NCI-H226 (cell line): Measurements from ENCODE around the gene NFAM1.
A peak's percentile ranks its signal among the peaks of the same experiment; 100 is the strongest.

Experiments
- DNase-seq: peaks from one replicate; pipeline ENCODE4 v3.0.0-alpha.2; 2015

The NFAM1 gene

DNA sequence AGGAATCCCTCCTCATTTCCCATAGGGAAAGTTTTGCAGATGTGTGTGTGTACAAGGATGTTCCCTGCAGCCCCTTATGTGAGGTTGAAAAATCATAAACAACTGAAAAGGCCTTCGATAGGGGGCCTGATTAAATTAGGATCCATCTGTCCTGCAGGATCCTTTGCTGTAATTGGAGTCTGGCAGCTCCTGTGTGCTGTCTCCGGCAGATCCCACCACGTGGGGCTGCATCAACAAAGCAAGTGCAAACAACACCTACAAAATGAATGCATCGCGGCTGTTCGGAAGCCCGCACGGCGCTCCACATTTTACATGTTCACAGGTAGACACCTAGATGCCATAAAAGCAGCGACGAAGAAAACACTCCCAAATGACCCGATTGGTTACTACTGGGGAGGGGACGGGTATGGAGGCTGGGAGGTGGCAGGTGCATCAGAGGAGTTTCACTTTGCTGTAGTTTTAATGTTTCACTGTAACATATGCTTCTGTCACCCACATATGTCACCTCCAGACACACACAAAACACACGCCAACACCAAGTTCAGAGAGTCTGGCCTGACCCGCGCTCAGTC is 52.2 kb downstream of the NFAM1 start:
- no peak for DNase-seq

DNA sequence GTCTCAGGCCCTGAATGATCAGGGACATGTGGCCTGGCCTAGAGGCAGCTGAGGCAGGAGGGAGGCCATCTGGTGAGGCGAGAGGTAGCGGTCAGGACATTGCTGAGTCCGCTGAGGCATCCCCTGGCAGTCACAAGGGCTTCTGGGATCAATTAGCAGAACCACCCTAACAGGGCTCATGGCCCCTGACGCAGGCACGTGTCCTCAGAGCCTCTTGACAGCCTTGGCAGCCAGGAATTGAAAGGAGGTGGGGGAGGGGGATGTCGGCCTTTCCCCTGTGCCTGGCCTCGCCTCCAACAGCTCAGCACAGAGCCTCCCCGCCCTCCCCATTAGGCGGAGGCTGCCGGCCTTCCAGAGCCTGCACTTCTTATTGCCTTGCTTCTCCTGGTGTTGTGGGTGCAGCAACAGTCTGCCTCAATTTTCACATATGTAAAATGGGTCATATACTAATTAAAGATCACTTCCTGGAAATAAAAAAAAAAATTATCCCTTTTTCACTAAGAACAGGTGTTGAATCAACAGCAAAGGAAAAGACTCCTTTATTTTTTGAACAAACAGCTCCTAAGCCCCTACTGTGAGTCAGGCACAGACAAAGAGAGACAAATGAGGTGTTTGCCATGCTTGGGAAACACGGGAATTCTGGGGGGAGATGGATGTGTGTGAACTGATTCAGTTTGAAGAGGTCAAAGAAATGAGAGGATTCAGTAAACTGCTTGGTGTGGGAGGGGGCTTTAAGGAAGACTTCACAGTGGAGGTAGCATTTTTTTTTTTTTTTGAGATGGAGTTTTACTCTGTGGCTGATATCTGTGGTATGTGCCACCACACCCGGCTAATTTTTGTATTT is 55.3 kb downstream of the NFAM1 start:
- DNase-seq = no peak

GRCh38 chr22:42375982-42376381 is 56.2 kb downstream of the NFAM1 start:
- no peak for DNase-seq

- DNase-seq = no peak
These were observed 59.2 kb downstream of the NFAM1 start for GRCh38 chr22:42372976-42373375.

DNA sequence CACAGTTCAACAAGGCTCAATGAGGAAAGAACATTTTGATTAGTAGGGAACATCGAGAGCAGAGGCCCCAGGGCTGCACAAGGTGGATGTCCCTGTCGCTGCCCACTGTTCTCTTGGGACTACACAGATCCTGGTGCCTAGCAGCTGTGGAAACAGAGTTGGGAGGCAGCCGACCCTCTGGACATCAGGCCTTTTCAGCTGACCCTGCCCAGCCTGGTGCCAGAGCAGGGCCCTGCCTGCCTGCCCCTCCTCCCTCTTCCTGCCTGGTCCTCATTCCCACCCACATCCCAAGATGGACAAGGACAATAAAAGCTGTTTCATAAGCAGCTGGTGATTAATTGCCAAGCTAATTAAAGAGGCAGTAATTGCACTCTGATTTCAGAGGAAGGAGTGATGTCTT is 60.7 kb downstream of the NFAM1 start:
- no peak for DNase-seq

GRCh38 chr22:42371099-42371498 is 61.1 kb downstream of the NFAM1 start:
- DNase-seq = no peak

DNA sequence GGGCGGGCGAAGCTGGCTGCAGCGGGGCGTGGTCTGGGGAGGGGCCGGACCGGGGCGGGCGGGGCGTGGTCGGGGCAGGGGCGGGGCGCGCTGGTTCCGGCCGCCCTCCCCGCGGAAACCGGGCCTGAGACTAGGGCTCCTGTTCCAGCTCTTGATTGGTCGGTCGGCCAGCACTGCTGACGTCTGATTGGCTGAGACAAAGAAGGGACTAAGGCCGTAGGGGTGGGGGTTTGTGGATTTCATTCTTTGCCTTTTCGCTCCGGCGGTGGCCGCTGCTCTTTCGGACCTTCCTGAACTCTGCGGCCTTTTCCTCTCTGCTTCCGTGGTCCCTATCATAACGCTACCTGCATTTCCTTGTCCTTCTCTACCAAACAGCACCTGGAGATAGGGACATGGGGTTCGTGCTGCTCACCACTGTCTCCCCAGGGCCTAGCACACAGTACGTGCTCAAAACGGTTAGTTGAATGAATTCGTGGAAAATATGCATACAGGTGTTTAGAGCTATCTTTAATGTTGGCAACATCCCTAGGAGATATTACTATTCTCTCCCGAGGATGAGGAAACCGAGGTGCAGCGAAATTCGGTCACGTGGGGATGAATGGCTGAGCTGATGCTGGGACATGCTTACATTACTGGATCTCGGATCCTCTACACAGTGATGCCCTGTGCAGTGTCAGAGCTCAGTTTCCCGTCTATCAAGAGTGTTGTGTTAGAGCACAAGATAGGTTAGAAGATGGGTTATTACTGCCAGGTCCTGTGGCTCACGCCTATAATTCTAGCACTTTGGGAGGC is 62.8 kb downstream of the NFAM1 start:
- DNase-seq = peak; percentile 77

- DNase-seq = no peak
These were observed 63.6 kb downstream of the NFAM1 start for GRCh38 chr22:42368379-42369249.

DNA sequence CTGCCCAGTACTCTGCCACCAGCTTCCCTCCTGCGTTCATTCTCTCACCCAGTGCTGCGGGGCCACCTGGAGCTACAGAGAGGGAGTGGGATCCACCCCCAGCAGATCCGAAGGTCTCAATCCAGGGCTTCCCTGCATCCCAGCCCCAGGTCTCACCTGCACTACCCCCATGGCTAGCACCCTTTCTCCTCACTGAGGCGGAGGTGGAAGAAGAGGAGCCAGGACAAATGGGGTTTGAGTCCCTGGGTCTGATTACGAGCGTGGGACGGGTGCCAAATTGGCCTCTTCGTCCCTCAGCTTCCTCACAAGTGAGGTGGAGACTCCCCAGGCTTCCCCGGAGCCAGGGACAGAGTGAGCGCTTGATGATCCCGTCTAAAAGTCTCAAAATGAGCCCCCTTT is 64.2 kb downstream of the NFAM1 start:
- DNase-seq = no peak

- no peak for DNase-seq
These were observed 65.2 kb downstream of the NFAM1 start for GRCh38 chr22:42366806-42367581.

- DNase-seq = no peak
These were observed 66.1 kb downstream of the NFAM1 start for GRCh38 chr22:42365942-42366695.

DNA sequence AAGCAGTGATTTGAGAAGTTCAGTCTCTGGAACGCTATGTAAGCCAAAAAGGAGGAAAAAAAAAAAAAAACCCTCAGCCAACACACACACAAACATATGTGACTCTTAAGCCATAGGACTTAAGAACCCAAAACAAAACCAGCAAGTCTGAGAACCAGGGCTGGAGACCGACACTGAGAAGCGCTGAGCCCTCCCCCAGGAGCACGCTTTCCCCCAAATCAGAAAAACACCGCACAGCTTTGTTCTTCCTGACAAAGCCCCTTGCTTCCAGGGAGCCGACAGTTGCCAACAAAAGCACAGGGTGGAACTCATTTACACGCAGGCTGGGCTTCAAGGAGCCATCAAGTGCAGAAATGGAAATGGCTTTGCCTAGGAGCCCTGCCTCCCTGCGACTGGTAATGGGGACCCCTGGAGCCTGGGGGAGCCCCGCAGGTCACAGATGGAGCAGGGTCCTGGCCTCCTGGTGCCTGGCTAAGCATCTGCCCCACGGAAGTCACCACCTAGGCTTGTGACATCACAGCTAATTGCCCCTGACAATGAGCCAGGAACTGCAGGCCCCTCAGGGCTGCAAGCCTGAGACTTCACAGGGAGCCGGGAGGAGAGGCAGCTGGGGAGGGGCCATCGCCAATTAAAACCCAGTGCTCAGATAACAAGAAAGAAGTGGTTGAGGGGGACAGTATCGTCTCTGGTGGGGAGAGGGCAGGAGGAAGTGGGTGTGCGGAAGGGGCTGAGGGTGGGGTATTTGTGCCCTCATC is 66.9 kb downstream of the NFAM1 start:
- no peak for DNase-seq

GRCh38 chr22:42364604-42365110 is 67.5 kb downstream of the NFAM1 start:
- no peak for DNase-seq

GRCh38 chr22:42363892-42364291 is 68.3 kb downstream of the NFAM1 start:
- no peak for DNase-seq

DNA sequence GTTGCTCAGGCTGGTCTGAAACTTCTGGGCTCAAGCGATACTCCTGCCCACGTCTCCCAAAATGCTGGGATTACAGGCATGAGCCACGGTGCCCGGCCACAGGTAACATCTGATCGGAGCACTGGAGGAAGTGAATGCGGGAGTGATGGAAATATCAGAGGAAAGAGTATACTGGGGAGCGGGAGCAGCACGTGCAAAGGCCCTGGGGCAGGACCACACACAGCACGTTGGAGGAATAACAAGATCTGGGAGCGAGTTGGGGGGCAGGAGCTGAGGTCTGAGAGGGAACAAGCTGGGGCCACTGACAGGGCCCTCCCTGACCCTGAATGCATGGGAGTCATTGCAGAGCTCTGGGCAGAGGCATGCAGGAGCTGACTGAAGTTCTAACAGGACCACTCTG is 70.7 kb downstream of the NFAM1 start:
- DNase-seq = no peak

GRCh38 chr22:42360348-42360747 is 71.9 kb downstream of the NFAM1 start:
- DNase-seq = no peak

DNA sequence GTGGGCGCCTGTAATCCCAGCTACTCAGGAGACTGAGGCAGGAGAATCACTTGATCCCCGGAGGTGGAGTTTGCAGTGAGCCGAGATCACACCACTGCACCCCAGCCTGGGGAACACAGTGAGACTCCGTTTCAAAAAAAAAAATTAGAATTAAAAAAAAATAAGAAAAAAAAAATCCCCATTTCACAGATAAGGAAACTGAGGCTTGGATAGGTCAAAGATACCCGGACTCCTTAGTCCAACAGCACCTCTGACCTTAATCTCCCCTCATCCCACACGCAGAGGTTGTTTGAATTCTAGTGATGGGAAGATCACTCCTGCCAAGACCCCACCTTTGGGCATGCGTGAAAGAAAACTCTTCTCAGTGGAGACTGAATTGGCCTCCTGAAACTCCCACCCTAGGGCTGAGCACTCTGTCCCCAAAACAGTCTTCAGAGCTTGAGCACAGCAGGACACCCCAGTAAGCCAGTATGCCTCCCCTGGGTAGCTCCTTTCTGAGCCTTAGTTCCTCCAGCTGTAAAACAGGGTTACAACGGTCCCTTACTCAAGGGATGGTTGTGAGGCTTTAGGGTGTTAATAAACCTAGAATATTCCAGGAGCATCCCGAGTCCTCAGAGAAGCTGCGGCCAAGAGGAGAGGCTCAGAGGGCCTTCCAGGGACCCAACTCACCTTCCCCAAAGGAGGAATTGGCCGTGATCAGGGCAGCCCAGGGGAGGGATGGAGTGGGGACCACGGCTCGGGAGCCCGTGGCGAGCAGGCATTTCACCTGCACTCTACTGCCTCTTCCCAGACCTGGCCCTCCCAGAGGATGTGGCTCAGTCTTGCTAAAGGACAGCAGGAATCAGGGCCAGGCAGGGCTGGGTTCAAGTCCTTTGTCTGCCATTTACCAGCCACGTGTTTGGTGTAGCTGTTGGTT is 73.3 kb downstream of the NFAM1 start:
- DNase-seq = no peak

DNA sequence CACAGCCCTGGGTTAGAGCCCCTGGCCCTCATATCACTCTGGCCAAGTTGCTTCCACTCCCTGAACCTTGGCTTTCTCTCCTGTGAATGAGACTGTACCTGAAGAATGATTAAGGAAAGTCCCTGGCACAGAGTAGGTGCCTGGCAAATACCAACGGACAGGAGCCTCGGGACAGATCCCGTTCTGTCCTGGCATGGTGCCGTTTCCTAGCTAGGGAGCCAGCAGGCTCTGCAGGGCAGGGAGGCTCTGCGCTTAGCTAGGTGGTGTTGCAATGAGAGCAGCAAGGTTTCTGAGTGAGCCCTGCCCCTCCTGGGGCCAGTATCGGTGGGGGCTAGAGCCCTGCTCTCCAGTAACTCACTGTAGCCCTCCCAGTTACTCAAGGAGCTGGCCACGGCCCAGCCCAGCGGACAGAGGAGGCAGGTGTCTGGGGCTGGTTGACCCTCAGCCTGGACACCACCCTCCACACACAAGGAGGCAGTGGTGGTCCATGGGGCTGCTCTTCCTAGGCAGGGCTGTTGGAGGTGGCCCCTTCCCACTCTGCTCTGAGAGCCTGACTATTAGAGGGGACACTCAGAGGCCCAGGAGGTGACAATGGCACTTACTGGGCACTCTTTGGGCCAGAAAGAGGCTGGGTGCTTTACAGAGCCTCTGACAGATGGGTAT is 74.4 kb downstream of the NFAM1 start:
- DNase-seq = peak; percentile 38

DNA sequence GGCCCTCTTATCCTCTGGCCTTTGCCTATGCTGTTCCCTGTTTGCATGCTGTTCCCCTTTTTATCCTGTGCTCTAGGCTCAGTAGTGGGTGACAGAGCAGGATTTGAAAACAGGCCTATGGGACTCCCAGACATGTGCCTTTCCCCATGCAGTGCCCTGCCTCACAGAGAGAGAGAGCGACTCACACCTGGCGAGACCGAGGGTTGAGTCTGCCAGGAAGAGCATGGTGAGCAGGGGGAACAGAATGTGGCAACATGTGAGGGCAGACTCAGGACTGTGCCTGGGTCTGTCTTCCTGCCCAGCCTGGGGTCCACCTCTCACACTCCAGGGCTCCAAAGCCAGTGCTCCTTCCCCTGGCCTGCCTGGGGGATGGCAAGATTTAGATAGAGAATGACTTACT is 75.0 kb downstream of the NFAM1 start:
- DNase-seq = peak; percentile 11
